ENCODE measurements around the gene HHAT.
A peak's percentile ranks its signal among the peaks of the same experiment; 100 is the strongest.

Gene HHAT

DNA sequence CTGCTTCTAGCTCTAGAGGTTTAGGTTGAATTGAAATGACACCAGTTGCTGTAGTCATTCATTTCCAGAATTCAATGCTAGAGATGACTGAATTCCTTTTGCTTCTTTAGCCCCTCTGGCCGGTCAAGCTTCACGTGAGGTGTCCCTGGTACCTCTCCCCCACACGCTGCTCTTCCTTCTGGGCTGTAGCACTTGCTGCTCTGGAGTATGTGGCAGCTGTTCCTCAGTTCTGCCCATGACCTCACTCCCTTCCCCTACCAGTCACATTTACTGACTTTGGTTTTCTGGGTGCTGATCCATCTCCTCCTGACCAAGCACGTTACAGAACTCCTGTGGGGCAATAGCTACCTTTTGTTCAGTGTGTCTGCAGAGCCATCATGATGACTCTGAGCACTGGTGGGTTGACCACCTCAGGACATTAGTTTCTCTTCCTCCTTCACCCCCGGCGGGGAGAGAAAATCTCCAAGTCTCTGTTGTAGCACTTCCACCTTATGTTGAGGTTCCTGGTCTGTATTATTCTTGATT lies 128.1 kb downstream of the HHAT start:
- DNase-seq (ENCODE audit: low read depth): no peak
- no peak overlapping the region for H3K4me3 ChIP-seq (ENCODE audit: low read length)
- TF ChIP-seq CTCF (conservative IDR thresholded peaks at IDR 0.05; ENCODE audit: low read length): no peak

DNA sequence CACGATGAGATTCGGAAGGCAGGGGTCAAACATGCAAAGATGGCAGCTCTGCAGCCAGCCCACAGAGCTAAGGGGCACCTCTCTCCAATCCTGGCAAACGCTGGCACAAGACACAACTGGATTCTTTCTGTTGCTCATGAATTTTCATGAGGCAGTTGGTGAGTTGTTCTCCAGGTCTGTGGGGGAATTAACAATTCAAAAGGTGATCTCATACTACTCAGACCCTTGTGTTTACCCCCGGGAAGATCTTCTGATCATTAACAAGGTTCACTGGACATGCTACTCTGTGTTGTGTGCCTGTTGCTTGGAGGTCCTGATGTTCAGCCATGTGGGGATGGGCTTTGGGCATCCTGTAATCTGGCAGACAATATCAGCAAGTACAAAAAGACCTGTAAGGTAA lies 128.9 kb downstream of the HHAT start:
- TF ChIP-seq CTCF (conservative IDR thresholded peaks at IDR 0.05; ENCODE audit: low read length): no peak
- no peak overlapping the region for H3K4me3 ChIP-seq (ENCODE audit: low read length)
- DNase-seq (ENCODE audit: low read depth): no peak

DNA sequence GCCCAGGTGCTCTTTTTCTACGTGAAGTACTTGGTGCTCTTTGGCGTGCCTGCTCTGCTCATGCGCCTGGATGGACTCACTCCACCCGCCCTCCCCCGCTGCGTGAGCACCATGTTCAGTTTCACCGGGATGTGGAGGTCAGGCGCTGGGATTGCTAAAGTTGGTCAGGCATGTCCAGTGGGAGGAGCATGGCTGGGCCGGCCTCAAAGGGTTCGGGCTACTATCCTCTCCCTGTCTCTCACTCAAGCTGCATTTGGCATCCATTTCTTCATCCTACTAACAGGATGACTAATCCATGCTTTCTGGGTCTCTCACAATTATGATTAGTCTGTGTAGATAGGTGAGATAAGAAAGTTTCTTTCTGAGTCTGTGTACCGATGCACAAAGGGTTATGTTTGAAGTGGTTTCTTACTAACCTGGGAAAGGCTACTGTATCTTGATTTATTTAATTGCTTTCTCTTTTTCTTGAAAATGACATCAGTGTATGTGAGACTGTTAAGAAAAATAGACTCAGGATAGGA lies 135.9 kb downstream of the HHAT start:
- TF ChIP-seq CTCF (conservative IDR thresholded peaks at IDR 0.05; ENCODE audit: low read length): no peak
- no peak for DNase-seq (ENCODE audit: low read depth)
- no peak overlapping the region for H3K4me3 ChIP-seq (ENCODE audit: low read length)

- no peak for TF ChIP-seq CTCF (conservative IDR thresholded peaks at IDR 0.05; ENCODE audit: low read length)
- DNase-seq (ENCODE audit: low read depth): no peak
- no peak overlapping the region for H3K4me3 ChIP-seq (ENCODE audit: low read length)
Measured at GRCh38 chr1:210465150-210465549, 136.4 kb downstream of the HHAT start.

DNA sequence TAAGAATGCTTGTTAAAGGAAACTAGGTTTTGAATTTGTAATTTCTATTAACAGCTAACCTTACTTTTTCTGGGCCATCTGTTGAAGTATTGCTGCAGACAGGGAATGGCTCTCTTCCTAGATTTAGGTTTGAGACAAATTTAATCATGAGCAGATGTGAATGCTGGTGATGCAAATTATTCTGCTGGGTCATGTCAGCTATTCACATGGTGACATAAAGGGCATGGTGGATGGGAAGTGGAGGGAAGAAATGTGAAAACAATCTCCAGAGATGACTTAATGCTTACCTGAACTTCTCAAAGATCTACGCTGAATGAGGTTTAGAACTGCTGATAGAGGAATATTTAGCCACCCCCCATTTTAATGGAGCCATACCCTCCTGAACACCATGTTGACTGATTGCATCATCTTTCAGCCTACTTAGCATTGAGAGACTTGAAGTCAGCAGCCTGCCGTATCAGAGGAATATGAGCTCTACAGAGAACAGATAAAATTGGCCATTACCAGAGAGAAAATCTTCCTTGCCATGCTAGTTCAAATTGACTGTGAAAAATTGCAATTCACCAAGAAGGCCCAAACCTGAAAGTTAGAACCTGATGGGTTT lies 138.8 kb downstream of the HHAT start:
- no peak for TF ChIP-seq CTCF (conservative IDR thresholded peaks at IDR 0.05; ENCODE audit: low read length)
- H3K4me3 ChIP-seq (ENCODE audit: low read length): no peak overlapping the region
- peak; percentile 59 for DNase-seq (ENCODE audit: low read depth)

DNA sequence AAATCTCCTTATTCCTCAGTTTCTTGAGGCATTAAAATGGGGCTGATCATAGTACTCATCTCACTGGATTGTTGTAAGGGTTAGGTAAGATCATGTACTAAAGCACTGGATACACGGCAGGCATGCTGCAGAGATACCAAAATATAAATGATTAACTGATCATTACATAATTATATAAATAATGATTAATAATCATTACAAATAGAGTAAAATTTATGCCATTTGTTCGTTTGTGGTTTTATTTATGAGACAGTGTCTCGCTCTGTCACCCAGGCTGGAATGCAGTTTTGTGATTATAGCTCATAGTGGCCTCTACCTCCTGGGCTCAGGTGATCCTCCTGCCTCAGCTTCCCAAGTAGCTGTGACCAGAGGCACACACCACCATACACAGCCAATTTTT lies 140.7 kb downstream of the HHAT start:
- TF ChIP-seq CTCF (conservative IDR thresholded peaks at IDR 0.05; ENCODE audit: low read length): no peak

DNA sequence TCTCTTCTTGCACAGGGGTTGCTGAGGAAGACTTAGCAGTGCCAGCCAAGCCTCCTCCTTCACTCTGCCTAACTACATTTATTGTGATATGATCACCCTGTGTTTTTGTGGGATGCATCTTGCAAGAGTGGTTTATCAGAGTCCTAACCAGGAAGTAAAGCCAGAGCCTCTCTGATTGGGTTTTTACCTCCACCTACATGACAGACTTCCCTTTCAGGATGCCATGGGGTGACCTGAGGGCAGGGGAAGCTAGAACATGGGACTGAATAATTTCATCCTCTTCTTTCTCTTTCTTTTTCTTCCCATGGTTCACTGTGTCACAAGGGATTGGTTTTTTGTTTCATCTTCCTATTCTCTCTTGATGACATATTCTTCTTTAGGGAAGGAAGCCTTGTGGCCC lies 146.6 kb downstream of the HHAT start:
- TF ChIP-seq CTCF (conservative IDR thresholded peaks at IDR 0.05; ENCODE audit: low read length): no peak
- no peak for DNase-seq (ENCODE audit: low read depth)
- no peak overlapping the region for H3K4me3 ChIP-seq (ENCODE audit: low read length)

More for the DNA sequence above, 140.7 kb downstream of the HHAT start:
- H3K4me3 ChIP-seq (ENCODE audit: low read length): no peak overlapping the region
- DNase-seq (ENCODE audit: low read depth): no peak

Measured in AG10803 (cell line).